GM12801 (cell line): Measurements from ENCODE around the gene PARVB.

ENCODE experiments used
- CTCF ChIP-seq: IDR thresholded peaks from one replicate; pipeline ENCODE4 v1.5.1; 2011; ENCODE audit warnings: control low read depth; ENCODE audit not compliant: insufficient read length; ENCODE audit errors: extremely low read depth

Gene PARVB

GRCh38 chr22:44131989-44132685 is 108.0 kb downstream of the PARVB start:
- TF ChIP-seq CTCF: no peak

GRCh38 chr22:44132724-44133123 is 108.6 kb downstream of the PARVB start:
- no peak for TF ChIP-seq CTCF

GRCh38 chr22:44133161-44133560 is 109.1 kb downstream of the PARVB start:
- no peak for TF ChIP-seq CTCF

GRCh38 chr22:44133901-44134571 is 109.9 kb downstream of the PARVB start:
- TF ChIP-seq CTCF: no peak

GRCh38 chr22:44136112-44136511 is 112.0 kb downstream of the PARVB start:
- no peak for TF ChIP-seq CTCF

GRCh38 chr22:44136786-44137185 is 112.7 kb downstream of the PARVB start:
- no peak for TF ChIP-seq CTCF

GRCh38 chr22:44137415-44137814 is 113.3 kb downstream of the PARVB start:
- no peak for TF ChIP-seq CTCF
